AG09309 (cell line): ENCODE measurements around the gene PRDM9.
"Not testable (repeated sequence)": the region's sequence is repeated elsewhere in the genome, so short reads cannot be mapped to it uniquely, and the experiment has no call there.

Source experiments
- DNase-seq: peaks from one replicate; pipeline ENCODE4 v3.0.0-alpha.2; 2010; ENCODE audit warnings: low read depth
- H3K4me3 ChIP-seq: 2 replicates; pipeline ENCODE4 v1.5.1; 2011; ENCODE audit warnings: mild to moderate bottlenecking, low read depth, low read length, moderate library complexity; ENCODE audit not compliant: control insufficient read depth
- TF ChIP-seq, protein P1 (sequence below): IDR thresholded peaks from 2 replicates; pipeline ENCODE4 v1.5.1; 2011; ENCODE audit warnings: mild to moderate bottlenecking, low read depth, low read length, inconsistent platforms; ENCODE audit not compliant: insufficient read depth, control insufficient read depth; ENCODE audit errors: missing control alignments

PRDM9 gene

DNA sequence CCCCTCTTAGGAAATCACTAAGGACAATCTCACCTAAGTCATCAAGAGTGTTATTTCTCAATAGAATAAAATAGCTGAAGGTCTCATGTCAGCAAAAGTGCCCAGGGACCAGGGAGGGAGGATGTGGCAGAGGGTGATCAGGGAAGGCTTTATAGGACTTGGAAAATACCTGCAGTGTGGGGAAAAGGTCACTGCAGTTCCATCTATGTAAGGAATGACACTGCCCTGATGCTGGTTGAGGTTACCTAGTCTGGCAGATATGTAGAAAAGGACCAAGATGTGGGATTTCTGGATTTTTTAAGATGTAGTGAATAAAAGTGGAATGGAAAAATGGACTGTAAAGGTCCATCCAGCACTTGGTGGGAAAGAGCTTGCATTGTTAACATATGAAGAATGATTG is 18.3 kb downstream of the PRDM9 start:
- no peak overlapping the region for H3K4me3 ChIP-seq
- no peak for DNase-seq
- TF ChIP-seq, protein P1, sequence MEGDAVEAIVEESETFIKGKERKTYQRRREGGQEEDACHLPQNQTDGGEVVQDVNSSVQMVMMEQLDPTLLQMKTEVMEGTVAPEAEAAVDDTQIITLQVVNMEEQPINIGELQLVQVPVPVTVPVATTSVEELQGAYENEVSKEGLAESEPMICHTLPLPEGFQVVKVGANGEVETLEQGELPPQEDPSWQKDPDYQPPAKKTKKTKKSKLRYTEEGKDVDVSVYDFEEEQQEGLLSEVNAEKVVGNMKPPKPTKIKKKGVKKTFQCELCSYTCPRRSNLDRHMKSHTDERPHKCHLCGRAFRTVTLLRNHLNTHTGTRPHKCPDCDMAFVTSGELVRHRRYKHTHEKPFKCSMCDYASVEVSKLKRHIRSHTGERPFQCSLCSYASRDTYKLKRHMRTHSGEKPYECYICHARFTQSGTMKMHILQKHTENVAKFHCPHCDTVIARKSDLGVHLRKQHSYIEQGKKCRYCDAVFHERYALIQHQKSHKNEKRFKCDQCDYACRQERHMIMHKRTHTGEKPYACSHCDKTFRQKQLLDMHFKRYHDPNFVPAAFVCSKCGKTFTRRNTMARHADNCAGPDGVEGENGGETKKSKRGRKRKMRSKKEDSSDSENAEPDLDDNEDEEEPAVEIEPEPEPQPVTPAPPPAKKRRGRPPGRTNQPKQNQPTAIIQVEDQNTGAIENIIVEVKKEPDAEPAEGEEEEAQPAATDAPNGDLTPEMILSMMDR, result no peak

DNA sequence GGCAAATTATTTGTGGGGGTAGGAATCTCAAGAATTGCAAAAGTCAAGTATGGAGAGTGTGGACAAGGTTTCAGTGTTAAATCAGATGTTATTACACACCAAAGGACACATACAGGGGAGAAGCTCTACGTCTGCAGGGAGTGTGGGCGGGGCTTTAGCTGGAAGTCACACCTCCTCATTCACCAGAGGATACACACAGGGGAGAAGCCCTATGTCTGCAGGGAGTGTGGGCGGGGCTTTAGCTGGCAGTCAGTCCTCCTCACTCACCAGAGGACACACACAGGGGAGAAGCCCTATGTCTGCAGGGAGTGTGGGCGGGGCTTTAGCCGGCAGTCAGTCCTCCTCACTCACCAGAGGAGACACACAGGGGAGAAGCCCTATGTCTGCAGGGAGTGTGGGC is 19.2 kb downstream of the PRDM9 start:
- H3K4me3 ChIP-seq, DNase-seq: not testable (repeated sequence)

DNA sequence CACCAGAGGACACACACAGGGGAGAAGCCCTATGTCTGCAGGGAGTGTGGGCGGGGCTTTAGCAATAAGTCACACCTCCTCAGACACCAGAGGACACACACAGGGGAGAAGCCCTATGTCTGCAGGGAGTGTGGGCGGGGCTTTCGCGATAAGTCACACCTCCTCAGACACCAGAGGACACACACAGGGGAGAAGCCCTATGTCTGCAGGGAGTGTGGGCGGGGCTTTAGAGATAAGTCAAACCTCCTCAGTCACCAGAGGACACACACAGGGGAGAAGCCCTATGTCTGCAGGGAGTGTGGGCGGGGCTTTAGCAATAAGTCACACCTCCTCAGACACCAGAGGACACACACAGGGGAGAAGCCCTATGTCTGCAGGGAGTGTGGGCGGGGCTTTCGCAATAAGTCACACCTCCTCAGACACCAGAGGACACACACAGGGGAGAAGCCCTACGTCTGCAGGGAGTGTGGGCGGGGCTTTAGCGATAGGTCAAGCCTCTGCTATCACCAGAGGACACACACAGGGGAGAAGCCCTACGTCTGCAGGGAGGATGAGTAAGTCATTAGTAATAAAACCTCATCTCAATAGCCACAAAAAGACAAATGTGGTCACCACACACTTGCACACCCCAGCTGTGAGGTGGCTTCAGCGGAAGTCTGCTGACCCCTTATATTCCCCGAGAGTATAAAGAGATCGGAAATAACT is 20.0 kb downstream of the PRDM9 start:
- H3K4me3 ChIP-seq, DNase-seq: not testable (repeated sequence)

DNA sequence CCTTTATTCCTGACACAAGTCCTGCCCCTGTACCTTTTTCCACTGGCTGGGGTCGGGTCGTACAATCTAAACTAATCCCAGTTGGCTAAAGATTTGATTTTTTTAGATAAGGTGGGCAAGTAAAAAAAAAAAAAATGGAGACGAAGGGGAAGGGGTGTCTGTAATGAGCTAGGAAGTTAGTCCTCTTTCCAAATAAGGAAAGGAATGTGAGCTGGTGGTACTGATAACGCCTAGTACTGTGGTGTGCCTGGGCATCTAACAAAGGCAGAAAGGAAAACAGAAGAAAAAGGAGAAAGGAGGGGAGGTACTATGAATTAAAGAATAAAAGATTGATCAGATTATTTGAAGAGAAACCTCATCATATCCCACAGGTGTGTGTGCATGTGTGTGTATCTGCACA is 21.3 kb downstream of the PRDM9 start:
- TF ChIP-seq, protein P1, result no peak
- H3K4me3 ChIP-seq, result no peak overlapping the region
- no peak for DNase-seq

DNA sequence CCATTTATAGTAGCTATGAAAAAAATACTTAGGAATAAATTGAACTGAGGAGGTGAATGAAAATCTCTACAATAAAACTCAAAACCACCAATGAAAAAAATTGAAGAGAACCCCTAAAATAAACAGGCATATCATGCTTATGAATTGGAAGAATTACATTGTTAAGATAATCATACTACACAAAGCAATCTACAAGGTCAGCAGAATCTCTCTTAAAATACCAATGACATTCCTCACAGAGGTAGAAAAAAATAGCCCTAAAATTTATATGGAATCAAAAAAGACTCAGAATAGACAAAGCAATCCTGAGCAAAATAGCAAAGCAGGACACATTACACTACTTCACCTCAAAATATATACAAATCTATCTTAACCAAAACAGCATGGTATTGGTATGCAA is 23.2 kb downstream of the PRDM9 start:
- TF ChIP-seq, protein P1, result no peak
- H3K4me3 ChIP-seq, result no peak overlapping the region
- no peak for DNase-seq

DNA sequence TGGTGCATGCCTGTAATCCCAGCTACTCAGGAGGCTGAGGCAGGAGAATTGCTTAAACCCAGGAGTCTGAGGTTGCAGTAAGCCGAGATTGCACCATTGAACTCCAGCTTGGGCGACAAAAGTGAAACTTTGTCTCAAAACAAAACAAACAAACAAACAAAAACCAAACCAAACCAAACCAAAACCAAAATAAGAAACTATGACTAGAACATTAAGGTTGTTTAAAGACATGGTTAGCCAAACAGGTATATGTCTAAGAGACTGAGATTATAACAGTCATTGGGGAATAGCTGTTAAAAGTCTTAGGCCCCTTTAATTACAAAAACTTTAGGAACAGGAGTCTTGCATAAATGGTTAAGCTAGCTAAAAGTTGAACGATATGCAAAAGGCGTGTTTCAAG is 63.6 kb downstream of the PRDM9 start:
- H3K4me3 ChIP-seq, result no peak overlapping the region
- DNase-seq, result no peak
- TF ChIP-seq, protein P1, result no peak
